SJSA1 (cell line): Measurements from ENCODE around the gene TLCD3B. TPM values are rescaled to one million over a fixed set of nuclear protein-coding genes. Genes with fewer than 3 reads are reported as not detected.
"Not testable (repeated sequence)": the region's sequence is repeated elsewhere in the genome, so short reads cannot be mapped to it uniquely, and the experiment has no call there.

Experiments
- DNase-seq, 2 experiments: peaks; one replicate each; pipeline ENCODE4 v3.0.0-alpha.2; 2015 to 2020; ENCODE audit warnings: low spot score in 2 of 2, low read depth in 1 of 2
- H3K27ac ChIP-seq: fragments of 250-450 bp; sonication (Bioruptor Pico); 2 replicates; pipeline ENCODE4 v1.5.1; 2020; ENCODE audit warnings: mild to moderate bottlenecking, moderate library complexity
- H3K27me3 ChIP-seq: fragments of 250-450 bp; sonication (Bioruptor Pico); replicated peaks from 2 replicates; pipeline ENCODE4 v1.5.1; 2020; ENCODE audit warnings: mild to moderate bottlenecking, moderate library complexity
- H3K36me3 ChIP-seq: fragments of 250-450 bp; sonication (Bioruptor Pico); 2 replicates; pipeline ENCODE4 v1.5.1; 2020; ENCODE audit warnings: mild to moderate bottlenecking
- H3K4me1 ChIP-seq: fragments of 250-450 bp; sonication (Bioruptor Pico); replicated peaks from 2 replicates; pipeline ENCODE4 v1.6.1; 2021; ENCODE audit warnings: mild to moderate bottlenecking
- H3K4me3 ChIP-seq: fragments of 250-450 bp; sonication (Bioruptor Pico); 2 replicates; pipeline ENCODE4 v1.5.1; 2020; ENCODE audit warnings: mild to moderate bottlenecking
- H3K9me3 ChIP-seq: fragments of 250-450 bp; sonication (Bioruptor Pico); replicated peaks from 2 replicates; pipeline ENCODE4 v1.5.1; 2020; ENCODE audit warnings: mild to moderate bottlenecking
- total RNA-seq: library from RNA; depleted of rRNA; stranded (reverse); fragments of >200 nt; shearing (Covaris generic); gene quantifications from 2 replicates; pipeline ENCODE4 v1.2.3, GENCODE V29; 2014

TLCD3B gene
- total RNA-seq, 1 experiment from 2014 or later: 0.55 TPM

GRCh38 chr16:30026449-30026848, 4.6 kb downstream of the TLCD3B start:
- Histone ChIP-seq H3K9me3 (no peaks in the 10 kb centered on the region), H3K27me3 (peaks cover 41% of the 10 kb centered on the region), H3K4me1 (no peaks in the 10 kb centered on the region; the same call in 1 of the 2 replicates), H3K36me3 (no peaks in the 10 kb centered on the region), H3K27ac (no peak overlapping the region), H3K4me3 (no peak overlapping the region)
- DNase-seq: no peak

- H3K27me3 ChIP-seq: peaks cover 37% of the 10 kb centered on the region
- H3K4me3 ChIP-seq: no peak overlapping the region
- no peaks in the 10 kb centered on the region for H3K9me3 ChIP-seq
- no peak overlapping the region for H3K27ac ChIP-seq
- H3K4me1 ChIP-seq: peaks cover 5% of the 10 kb centered on the region
- DNase-seq: no peak
- H3K36me3 ChIP-seq: no peaks in the 10 kb centered on the region
Measured at GRCh38 chr16:30025574-30025973, 5.5 kb downstream of the TLCD3B start.

DNA sequence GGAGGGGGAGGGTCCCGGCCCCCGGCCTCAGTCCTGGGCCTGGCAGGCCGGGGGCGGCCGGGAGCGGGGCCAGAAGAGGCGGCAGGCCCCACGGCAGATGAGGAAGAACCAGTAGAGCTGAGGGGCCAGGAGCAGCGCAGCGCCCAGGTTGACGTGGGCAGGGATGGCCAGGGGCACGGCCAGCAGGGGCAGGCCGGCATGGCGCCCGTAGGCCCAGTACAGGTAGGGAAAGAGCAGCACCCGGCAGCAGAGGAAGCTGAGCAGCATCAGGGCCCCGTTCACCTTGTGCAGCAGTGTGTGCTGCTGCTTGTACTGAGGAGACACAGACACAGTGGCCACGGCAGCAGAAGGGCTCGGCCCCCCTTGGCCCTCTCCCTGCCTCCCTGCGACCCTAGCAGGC, 5.9 kb downstream of the TLCD3B start:
- Histone ChIP-seq H3K9me3 (no peaks in the 10 kb centered on the region), H3K36me3 (no peaks in the 10 kb centered on the region), H3K27ac (no peak overlapping the region), H3K4me1 (peaks cover 5% of the 10 kb centered on the region), H3K4me3 (no peak overlapping the region), H3K27me3 (peaks cover 35% of the 10 kb centered on the region)
- no peak for DNase-seq

GRCh38 chr16:30024451-30024850, 6.6 kb downstream of the TLCD3B start:
- DNase-seq: no peak
- Histone ChIP-seq H3K4me1 (peaks cover 5% of the 10 kb centered on the region), H3K27ac (no peak overlapping the region), H3K9me3 (no peaks in the 10 kb centered on the region), H3K36me3 (no peaks in the 10 kb centered on the region), H3K27me3 (peaks cover 30% of the 10 kb centered on the region), H3K4me3 (no peak overlapping the region)

DNA sequence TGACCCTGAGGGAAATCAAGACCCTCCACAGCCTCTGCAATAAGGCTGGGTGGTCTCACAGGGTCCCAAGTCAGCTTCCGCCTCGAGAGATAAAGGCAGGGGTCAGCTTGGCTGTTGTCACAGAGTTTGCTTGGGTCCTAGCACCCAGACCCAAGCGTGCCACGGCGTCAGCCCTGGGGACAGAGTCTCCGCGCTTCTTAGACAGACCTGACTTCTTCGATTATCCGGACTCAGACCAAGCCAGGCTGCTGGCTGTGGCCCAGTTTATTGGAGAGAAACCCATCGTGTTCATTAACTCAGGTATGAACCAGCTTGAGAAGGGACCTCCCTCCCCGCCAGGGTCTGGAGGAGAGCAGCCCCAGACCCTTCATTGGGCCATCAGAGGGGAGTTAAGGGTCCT, 7.5 kb downstream of the TLCD3B start:
- no peaks in the 10 kb centered on the region for H3K9me3 ChIP-seq
- H3K4me1 ChIP-seq: peaks cover 5% of the 10 kb centered on the region
- peaks cover 26% of the 10 kb centered on the region for H3K27me3 ChIP-seq
- no peak for DNase-seq
- H3K27ac ChIP-seq: no peak overlapping the region
- no peaks in the 10 kb centered on the region for H3K36me3 ChIP-seq
- H3K4me3 ChIP-seq: no peak overlapping the region

GRCh38 chr16:30022887-30023286, 8.2 kb downstream of the TLCD3B start, which contains the start of gene C16orf92:
TSS of gene C16orf92 (plus strand) at chr16:30023198. CDS start at chr16:30023341, 143 bp downstream.
- Histone ChIP-seq H3K27me3 (peaks cover 24% of the 10 kb centered on the region), H3K4me3 (no peak within 1 kb of the TSS), H3K27ac (no peak within 1 kb of the TSS), H3K9me3 (no peaks in the 10 kb centered on the region), H3K36me3 (no peaks in the 10 kb centered on the region), H3K4me1 (peaks cover 5% of the 10 kb centered on the region)
- no peak for DNase-seq

- Histone ChIP-seq H3K36me3 (no peaks in the 10 kb centered on the region), H3K4me3 (no peak overlapping the region), H3K27me3 (peaks cover 2% of the 10 kb centered on the region; the same call in 1 of the 2 replicates), H3K27ac (no peak overlapping the region), H3K4me1 (peaks cover 5% of the 10 kb centered on the region), H3K9me3 (no peaks in the 10 kb centered on the region)
- DNase-seq: no peak
Measured at GRCh38 chr16:30018731-30019158, 12.3 kb downstream of the TLCD3B start.

DNA sequence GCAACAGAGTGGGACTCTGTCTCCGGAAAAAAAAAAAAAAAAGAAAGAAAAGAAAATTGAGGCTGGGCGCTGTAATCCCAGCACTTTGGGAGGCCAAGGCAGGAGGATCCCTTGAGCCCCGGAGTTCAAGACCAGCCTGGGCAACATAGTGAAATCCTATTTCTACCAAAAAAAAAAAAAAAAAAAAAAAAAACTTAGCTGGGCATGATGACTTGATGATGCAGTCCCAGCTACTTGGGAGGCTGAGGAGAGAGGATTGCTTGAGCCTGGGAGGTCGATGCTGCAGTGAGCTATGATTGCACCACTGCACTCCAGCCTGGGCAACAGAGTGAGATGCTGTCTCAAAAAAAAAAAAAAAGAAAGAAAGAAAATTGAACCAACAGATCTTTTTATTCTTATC, 13.1 kb downstream of the TLCD3B start:
- H3K27ac ChIP-seq, H3K4me3 ChIP-seq, H3K9me3 ChIP-seq, H3K4me1 ChIP-seq, DNase-seq, H3K27me3 ChIP-seq, H3K36me3 ChIP-seq: not testable (repeated sequence)

DNA sequence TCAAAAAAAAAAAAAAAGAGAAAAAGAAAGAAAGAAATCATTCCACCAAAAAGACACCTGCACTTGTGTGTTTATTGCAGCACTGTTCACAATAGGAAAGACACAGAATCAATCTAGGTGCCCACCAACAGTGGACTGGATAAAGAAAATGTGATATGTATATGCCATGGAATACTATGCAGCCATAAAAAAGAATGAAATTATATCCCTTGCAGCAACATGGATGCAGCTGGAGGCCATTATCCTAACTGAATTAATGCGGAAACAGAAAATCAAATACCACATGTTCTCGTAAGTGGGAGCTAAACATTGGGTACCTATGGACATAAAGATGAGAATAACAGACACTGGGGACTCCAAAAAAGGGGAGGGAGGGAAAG, 13.8 kb downstream of the TLCD3B start:
- Histone ChIP-seq H3K27me3 (no peaks in the 10 kb centered on the region; the same call in 1 of the 2 replicates), H3K4me3 (no peak overlapping the region), H3K9me3 (no peaks in the 10 kb centered on the region), H3K36me3 (no peaks in the 10 kb centered on the region), H3K27ac (no peak overlapping the region), H3K4me1 (peaks cover 5% of the 10 kb centered on the region)
- no peak for DNase-seq

DNA sequence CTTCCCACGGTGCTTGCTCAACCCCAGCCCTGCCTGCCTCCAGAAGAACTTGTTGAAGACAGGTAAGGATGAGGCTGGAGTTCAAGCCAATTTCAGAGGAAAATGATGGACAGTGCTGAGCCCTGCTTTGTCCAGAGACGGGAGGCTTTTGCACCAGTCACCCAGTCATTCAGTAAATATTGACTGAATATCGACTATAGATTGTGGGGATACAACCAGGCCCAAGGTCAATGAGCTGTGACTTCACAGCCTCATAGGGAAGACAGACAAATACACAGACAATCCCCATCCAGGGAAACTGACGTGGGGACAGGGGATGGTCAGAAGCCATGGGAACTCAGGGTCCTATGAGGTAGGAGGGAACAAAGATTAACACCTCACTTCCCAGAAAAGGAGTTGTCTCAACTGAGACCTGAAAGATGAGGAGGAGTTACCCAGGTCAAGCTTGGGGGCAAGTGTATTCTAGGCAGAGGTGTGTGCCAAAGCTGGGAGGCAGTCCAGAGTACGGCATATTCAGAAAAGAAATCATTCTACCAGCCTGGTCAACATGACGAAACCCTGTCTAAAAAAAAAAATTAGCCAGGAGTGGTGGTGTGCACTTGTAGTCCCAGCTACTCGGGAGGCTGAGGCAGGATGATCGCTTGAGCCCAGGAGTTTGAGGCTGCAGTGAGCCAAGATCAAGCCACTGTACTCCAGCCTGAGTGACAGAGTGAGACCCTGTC, 14.4 kb downstream of the TLCD3B start:
- Histone ChIP-seq H3K4me3 (no peak overlapping the region), H3K4me1 (peaks cover 5% of the 10 kb centered on the region), H3K27ac (no peak overlapping the region), H3K9me3 (no peaks in the 10 kb centered on the region), H3K36me3 (no peaks in the 10 kb centered on the region), H3K27me3 (peaks cover 5% of the 10 kb centered on the region)
- no peak for DNase-seq

GRCh38 chr16:30015450-30015849, 15.6 kb downstream of the TLCD3B start:
- not testable (repeated sequence) for H3K27ac ChIP-seq, H3K4me3 ChIP-seq, H3K36me3 ChIP-seq, H3K4me1 ChIP-seq, DNase-seq, H3K9me3 ChIP-seq
- peaks cover 13% of the 10 kb centered on the region for H3K27me3 ChIP-seq

GRCh38 chr16:30012598-30012997, 18.5 kb downstream of the TLCD3B start:
- DNase-seq, H3K27ac ChIP-seq, H3K9me3 ChIP-seq, H3K36me3 ChIP-seq, H3K4me3 ChIP-seq, H3K4me1 ChIP-seq: not testable (repeated sequence)
- H3K27me3 ChIP-seq: peaks cover 20% of the 10 kb centered on the region

DNA sequence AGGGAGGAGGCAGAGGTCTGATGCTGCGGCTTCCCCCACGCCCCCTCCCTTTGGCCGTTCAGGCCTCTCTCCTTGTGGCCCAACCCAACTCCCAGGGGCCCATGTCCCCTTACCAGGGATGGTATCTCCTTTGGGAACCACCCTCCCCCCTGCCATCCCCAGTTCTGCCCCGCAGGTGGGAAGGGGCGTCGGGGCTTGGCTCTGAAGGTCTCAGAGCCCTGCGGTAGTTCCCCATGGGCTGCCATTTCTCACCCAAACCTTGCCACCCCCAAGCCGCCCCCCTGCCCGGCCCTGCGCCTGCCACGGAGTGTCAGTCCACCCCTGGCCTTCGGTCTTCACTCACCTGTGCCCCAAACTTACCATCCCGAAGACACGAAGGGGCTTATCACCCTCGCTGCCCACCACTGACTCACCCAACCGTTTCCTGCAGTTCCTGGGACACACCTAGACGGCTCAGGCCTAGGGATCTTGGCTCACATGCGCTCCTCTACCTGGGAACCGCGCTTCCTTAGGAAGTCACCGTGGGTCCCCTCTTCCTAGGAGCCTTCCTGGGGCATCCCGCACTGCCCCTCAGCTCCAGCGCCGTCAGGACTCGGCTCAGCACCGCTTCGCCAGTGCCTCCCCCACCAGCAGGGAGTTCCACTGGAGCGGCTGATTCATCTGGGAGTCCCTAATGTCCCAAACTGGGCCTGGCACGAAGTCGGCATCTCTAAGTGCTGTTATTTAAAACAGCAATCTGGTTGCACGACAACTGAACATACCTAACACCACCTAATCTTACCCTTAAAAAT, 19.2 kb downstream of the TLCD3B start:
- Histone ChIP-seq H3K36me3 (no peaks in the 10 kb centered on the region), H3K9me3 (no peaks in the 10 kb centered on the region), H3K27ac (no peak overlapping the region), H3K4me3 (no peak overlapping the region), H3K4me1 (no peaks in the 10 kb centered on the region), H3K27me3 (peaks cover 20% of the 10 kb centered on the region)
- DNase-seq: no peak
